Subcutaneous adipose tissue (tissue), 4 donors: ENCODE measurements around the gene CTSD. TPM values are rescaled to one million over a fixed set of nuclear protein-coding genes. Genes with fewer than 3 reads are reported as not detected.

Experiments
- total RNA-seq, 4 donors: library from RNA; depleted of rRNA; stranded (reverse); fragments of >200 nt; gene quantifications; one replicate each; pipeline ENCODE4 v1.1.0, GENCODE V29; 2016
- TF ChIP-seq, protein P1 (sequence below): fragments of 450-650 bp; IDR thresholded peaks from one replicate; pipeline ENCODE4 v1.5.1; 2016; ENCODE audit warnings: low read depth, mild to moderate bottlenecking, control low read depth, antibody characterized with exemption, moderate library complexity

CTSD gene
- total RNA-seq, 4 donors from 2014 or later, result 387 to 1,776 (median 548) TPM

DNA sequence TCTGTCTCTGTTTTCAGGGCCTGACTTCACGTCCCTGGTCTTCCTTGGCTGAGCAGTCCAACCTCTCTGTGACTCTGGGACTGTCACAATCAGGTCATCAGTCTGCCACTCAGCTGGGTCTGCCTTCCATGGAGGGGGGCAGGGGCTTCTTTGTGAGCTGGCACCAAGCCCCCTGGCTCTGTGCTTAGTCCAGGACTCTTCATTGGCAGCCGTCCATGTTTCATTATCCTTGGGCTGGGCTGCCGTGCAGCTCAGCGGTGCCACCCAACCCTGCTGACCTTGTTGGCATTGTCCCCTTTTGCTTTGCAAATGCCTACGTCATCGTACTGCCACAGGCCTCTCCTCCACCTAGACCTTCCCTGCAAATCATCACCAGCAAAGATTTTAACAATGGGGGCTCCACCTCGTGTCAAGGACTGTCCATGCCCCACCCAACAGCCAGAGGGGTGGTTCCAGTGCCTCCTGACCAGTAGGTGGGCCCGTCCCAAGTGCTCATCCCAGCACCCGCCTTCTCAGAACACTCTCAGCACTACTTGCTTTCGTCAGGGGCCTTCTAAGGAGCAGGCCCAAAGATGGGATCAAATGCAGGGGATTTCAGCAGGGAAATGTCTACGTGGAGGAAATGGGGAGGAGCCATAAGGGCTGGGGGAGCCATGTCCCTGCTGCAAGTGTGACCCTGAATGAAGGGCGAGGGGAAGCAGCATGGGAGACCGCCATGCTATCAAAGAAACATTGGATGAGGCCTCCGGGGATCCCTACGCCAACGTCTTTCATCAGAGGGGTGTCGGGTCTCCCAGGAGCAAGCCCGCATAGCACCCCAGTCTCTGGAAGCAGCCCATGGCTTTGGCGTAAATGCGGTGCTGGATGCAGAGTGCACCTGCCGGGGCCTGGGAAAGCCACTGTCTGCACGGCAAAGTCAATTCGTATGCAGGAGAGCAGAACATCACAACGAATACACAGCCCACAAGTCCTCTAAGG lies 48.5 kb downstream of the CTSD start:
- TF ChIP-seq, protein P1, sequence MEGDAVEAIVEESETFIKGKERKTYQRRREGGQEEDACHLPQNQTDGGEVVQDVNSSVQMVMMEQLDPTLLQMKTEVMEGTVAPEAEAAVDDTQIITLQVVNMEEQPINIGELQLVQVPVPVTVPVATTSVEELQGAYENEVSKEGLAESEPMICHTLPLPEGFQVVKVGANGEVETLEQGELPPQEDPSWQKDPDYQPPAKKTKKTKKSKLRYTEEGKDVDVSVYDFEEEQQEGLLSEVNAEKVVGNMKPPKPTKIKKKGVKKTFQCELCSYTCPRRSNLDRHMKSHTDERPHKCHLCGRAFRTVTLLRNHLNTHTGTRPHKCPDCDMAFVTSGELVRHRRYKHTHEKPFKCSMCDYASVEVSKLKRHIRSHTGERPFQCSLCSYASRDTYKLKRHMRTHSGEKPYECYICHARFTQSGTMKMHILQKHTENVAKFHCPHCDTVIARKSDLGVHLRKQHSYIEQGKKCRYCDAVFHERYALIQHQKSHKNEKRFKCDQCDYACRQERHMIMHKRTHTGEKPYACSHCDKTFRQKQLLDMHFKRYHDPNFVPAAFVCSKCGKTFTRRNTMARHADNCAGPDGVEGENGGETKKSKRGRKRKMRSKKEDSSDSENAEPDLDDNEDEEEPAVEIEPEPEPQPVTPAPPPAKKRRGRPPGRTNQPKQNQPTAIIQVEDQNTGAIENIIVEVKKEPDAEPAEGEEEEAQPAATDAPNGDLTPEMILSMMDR, result no peak

DNA sequence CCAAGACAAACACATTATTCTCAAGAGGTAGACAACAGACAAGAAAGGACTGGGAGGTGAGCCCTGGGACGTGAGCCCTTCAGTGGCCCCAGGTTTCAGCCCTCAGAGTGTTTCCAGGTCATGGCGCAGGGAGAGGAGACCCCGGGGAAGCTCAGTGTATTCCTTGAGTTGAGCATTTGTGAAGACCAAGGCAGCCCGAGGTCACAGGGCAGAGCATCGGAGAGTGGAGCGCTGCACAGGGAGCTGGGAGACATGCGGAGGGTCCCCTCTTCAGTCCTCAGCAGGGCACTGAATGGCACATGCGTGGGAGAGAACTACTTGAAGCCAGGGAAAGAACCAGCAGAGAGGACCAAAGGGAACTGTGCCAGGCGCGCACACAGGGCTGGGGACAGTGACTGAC lies 55.0 kb downstream of the CTSD start:
- TF ChIP-seq, protein P1, result no peak

DNA sequence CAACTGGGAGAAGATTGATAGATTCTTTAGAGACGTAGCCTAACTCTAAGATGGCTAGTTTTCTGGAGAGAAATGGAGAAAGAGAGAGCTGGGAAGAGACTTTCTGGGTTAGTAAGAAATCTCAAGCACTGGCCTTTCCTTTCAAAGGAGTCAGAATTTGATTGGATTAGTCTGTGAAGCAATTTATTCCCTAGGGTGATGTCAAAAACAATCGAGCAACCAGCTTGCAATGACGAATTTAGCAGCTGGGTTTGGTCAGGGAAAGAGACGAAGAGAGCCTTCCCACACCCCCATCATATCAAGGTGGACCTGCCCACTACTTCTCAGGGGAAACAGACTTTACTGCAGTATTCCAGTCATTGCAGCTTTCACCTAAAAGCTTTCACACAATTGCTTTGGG lies 56.0 kb downstream of the CTSD start:
- TF ChIP-seq, protein P1, result no peak

DNA sequence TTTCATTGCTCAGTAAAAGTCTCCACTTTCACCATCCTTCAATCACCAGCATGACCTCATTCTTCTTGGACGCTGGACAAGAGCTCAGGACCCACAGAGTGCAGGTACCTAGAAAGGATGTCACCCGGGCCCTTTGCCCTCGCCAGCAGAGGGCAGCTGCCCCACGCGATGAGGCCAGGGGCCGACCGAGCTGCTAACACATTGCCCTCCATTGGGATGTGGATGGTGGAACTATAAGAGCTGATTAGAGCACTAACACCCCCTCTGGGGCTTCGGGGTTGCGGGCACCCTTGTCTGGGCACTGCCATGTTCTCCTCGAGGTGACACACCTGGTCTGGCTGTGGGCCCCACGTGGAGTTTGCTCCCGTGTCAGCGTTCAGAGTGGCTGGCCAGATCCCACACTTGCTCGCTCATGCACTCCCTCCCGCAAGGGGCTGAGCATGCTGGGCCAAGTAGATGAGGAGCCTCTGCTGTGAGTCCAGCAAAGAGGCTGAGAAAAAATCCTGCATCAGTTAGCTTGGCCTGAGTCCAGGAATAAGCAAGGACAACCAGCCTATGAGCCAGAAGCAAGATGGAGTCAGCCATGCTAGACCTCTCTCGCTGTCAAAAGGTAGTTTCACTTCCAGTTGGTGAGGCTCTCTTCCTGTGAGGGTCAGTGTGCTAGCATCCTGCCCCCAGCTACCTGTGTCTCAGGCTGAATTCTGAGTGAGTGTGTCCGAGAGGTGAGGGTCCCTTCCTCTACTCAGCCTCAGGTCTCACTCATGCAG lies 56.9 kb downstream of the CTSD start:
- TF ChIP-seq, protein P1, result no peak

DNA sequence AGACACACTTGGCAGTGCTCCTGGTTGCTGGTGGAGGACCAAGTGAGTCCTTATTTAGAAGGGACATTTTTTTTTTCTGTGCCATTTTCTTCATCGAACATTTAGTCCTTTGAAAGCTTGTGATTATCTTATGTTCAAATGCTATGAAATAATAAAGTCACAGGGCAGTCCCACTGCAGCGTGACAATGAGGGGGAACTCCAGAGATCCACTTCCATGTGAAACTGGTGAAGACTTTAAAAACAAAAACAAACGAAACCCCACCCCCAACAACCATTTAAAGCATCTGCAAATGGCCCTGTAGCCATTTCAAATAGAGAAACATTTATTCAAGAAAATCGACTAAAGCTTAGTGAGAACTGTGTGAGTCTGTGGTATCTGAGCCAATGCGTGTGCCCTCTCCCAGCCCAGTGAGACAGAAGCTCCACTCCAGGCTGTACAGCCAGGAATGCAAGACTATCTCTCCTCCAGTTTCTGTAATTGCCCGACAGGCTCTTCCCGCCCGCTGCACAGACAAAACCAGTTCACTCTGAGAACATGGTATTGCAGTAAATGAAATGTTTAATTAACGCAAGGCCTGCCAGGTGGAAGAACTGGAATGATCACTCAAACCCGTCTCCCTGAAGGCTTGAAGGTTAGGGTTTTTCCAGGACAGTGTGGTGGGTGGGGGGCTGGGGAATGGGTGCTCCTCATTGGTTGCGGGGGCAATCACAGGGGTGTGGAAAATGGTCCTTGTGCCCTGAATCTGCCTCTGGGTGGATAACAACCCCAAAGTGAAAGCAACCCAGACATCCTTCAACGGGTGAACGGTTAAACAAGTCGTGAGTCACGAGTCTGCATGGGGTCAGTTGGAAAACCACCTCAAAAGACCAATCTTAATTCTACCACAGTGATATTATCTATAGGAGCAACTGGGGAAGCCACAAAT lies 58.3 kb downstream of the CTSD start:
- TF ChIP-seq, protein P1, result no peak

DNA sequence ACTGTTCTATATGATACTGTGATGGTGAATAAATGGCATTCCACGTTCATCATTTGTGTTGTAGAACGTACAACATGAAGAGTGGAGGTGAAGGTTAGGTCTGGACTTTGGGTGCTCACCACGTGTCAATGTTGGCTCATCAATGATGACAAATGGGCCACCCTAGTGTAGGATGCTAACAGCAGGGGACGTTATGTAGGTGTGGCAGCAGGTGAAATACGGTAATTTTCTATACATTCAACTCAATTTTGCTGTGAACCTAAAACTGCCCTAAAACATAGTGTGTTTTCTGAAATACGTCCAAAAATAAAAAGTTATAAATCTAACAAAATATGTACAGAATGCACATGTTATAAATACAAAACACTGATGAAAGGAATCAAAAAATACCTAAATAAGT lies 60.6 kb downstream of the CTSD start:
- TF ChIP-seq, protein P1, result no peak

Other genes starting within 250 kb of the CTSD start
- gene DUSP8, start 191.7 kb downstream of the CTSD start, total RNA-seq, result 1 to 10 TPM in 2 of 4 donors, under 1 TPM in 2; 0.22 to 2.3 (median 0.74) TPM
- not detected for gene KRTAP5-1, start 178.6 kb downstream of the CTSD start, total RNA-seq
- gene KRTAP5-2, start 165.6 kb downstream of the CTSD start, total RNA-seq, result not detected
- gene KRTAP5-3, start 155.5 kb downstream of the CTSD start, total RNA-seq, result not detected
- not detected for gene KRTAP5-4, start 141.8 kb downstream of the CTSD start, total RNA-seq
- gene KRTAP5-5, start 134.2 kb downstream of the CTSD start, total RNA-seq, result not detected
- not detected for gene KRTAP5-6, start 66.7 kb downstream of the CTSD start, total RNA-seq
- gene IFITM10, start 13.3 kb downstream of the CTSD start, total RNA-seq, result 1 to 10 TPM in 3 of 4 donors, not detected in 1; 1.1 to 2.4 (median 1.3) TPM
- gene SYT8, start 71.1 kb upstream of the CTSD start, total RNA-seq, result not detected
- 10 to 100 TPM in 1 of 4 donors, 1 to 10 TPM in 1, not detected in 2; 1.8 to 12.6 TPM for gene TNNI2, start 75.1 kb upstream of the CTSD start, total RNA-seq
- 100 to 1,000 TPM in 2 of 4 donors, 10 to 100 TPM in 2; 15.8 to 196 (median 73.4) TPM for gene LSP1, start 89.2 kb upstream of the CTSD start, total RNA-seq
- not detected for gene PRR33, start 128.0 kb upstream of the CTSD start, total RNA-seq
- 10 to 100 TPM in 2 of 4 donors, 1 to 10 TPM in 2; 7.7 to 29.0 (median 10.2) TPM for gene TNNT3, start 155.8 kb upstream of the CTSD start, total RNA-seq
- 100 to 1,000 TPM; 113 to 142 (median 116) TPM for gene MRPL23, start 183.4 kb upstream of the CTSD start, total RNA-seq
- gene H19, start 233.9 kb upstream of the CTSD start, total RNA-seq, result 100 to 1,000 TPM in 3 of 4 donors, 10 to 100 TPM in 1; 47.1 to 338 (median 137) TPM